Measurements from ENCODE around the gene TBX18.

GRCh38 chr6:84763003-84763885, 1.2 kb downstream of the TBX18 start:
- TF ChIP-seq CTCF (IDR thresholded peaks at IDR 0.05): peak in 1 of 6 experiments; percentile 16
- peak; percentile 24 to 33 for TF ChIP-seq POLR2A (IDR thresholded peaks at IDR 0.05)

Measured in adrenal gland (tissue), 5 donors.